H7 (cell line): ENCODE measurements around the gene MAJIN. TPM values are rescaled to one million over a fixed set of nuclear protein-coding genes. Genes with fewer than 3 reads are reported as not detected.

Source experiments
- DNase-seq: peaks from one replicate; pipeline ENCODE4 v3.0.0; 2012
- H3K27me3 ChIP-seq: 2 replicates; pipeline ENCODE4 v1.6.0; 2011; ENCODE audit warnings: mild to moderate bottlenecking, low read length; ENCODE audit not compliant: control insufficient read depth, insufficient read depth
- H3K36me3 ChIP-seq: replicated peaks from 2 replicates; pipeline ENCODE4 v1.5.1; 2011; ENCODE audit warnings: low read length; ENCODE audit not compliant: control insufficient read depth, insufficient read depth
- H3K4me3 ChIP-seq: 2 replicates; pipeline ENCODE4 v1.5.1; 2011; ENCODE audit warnings: low read depth, mild to moderate bottlenecking, control low read depth, low read length, moderate library complexity; ENCODE audit not compliant: insufficient read depth
- total RNA-seq: library from RNA; depleted of rRNA; stranded (reverse); fragments of >200 nt; shearing (Covaris generic); gene quantifications from 2 replicates; pipeline ENCODE4 v1.2.3, GENCODE V29; 2014

Gene MAJIN
- total RNA-seq, 1 experiment from 2014 or later = 0.97 TPM

DNA sequence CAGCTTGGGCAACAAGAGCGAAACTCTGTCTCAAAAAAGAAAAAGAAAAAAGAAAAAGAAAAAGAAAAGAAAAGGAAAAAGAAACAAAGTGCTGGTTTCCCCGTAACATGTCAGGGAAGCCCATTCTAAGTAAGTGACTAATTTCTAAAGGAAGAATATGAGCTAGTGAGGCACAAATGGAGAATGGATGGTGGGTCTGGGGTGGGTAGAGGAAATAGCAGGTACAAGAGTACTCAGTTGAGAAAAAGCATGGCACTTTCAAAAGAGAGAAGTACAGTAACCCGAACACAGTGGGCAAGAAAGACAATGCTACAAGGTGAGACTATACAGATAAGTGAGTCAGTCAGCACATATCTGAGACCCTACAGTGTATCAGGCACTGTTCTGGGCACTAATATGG is 4.5 kb downstream of the MAJIN start:
- Histone ChIP-seq H3K36me3 (no peaks in the 10 kb centered on the region), H3K4me3 (no peak overlapping the region), H3K27me3 (peaks cover 8% of the 10 kb centered on the region; the same call in 1 of the 2 replicates)
- no peak for DNase-seq

DNA sequence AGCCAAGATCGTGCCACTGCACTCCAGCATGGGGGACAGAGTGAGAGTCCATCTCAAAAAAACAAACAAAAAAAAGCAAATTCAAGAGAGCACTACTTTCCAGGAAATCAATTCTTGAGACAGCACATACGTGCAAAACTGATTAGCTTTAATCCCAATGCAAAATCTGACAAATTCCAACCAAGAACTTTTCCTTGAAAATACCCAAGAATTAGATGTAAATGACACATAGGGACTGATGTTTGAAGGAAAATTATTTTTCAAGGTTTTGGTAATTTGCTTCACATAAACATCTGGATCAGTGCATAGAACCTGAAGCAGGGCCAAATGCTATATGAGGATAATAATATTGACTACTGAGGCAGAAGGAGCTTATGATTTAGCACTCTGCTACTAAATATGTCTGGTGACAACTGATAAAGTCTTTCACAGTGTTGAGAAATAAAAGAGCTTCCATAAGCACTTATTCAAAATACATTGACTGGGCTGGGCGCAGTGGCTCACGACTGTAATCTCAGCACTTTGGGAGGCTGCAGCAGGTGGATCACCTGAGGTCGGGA is 8.8 kb downstream of the MAJIN start:
- no peaks in the 10 kb centered on the region for H3K36me3 ChIP-seq
- no peak for DNase-seq
- H3K4me3 ChIP-seq = no peak overlapping the region
- H3K27me3 ChIP-seq = no peaks in the 10 kb centered on the region

DNA sequence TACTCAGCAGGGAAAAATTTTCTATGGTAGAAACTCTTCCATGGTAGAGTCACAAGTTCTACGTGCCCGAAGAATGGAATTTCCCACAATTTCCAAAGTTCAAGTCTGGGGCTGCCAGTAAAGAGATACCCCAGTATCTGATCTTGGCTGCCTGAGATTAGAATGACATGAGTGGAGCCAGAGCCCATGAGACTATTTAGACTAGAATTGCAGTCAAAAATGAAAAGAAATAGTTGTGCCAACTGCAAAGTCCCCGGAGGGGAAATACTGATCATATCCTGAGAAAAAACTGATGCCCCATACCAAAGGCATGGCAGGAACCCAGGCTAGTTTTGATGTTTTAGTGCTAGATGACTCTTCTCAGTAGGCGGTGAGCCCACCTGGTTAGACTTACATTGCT is 11.2 kb downstream of the MAJIN start:
- Histone ChIP-seq H3K36me3 (no peaks in the 10 kb centered on the region), H3K4me3 (no peak overlapping the region), H3K27me3 (no peaks in the 10 kb centered on the region)
- DNase-seq = no peak

DNA sequence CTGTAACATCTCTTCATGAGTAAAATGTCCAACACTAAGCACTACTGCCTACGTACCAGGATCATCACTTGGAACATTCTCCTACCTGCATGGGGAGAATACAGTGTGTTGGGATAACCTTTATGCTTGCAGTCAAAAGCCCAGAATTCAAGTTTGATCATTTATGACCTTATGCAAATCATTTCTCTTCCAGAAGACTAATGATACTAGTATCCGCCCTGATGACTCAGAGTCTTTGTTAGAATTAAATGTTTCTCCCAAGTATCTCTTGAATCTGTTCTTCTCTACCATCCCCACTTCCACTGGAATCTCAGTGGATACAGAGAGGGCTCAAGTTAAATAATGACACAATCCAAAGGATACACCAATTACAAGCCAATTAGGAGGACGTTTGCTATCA is 12.4 kb downstream of the MAJIN start:
- H3K27me3 ChIP-seq = no peaks in the 10 kb centered on the region; the same call in 1 of the 2 replicates
- H3K4me3 ChIP-seq = no peak overlapping the region
- H3K36me3 ChIP-seq = no peaks in the 10 kb centered on the region
- DNase-seq = no peak

DNA sequence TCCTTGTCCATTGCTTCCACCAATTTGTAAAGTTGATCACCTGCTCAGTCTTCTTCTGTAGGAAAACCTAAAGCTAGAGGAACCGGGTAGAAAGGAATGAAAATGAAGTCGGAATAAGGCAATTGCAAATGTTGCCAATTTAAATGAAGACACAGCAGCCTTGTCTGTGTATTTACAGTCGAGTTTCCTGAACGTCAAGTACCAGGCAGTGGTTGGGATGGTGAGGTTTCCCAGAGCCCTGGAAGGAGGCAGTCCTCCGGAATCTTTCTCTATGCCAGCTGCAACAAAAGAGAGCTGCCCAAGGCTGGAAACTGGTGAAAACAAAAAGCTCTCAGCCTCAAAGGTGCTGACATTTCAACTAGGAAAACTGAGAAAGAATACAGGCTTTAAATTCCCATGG is 17.7 kb downstream of the MAJIN start:
- H3K36me3 ChIP-seq = no peaks in the 10 kb centered on the region
- H3K4me3 ChIP-seq = no peak overlapping the region
- H3K27me3 ChIP-seq = no peaks in the 10 kb centered on the region; the same call in 1 of the 2 replicates
- DNase-seq = no peak

DNA sequence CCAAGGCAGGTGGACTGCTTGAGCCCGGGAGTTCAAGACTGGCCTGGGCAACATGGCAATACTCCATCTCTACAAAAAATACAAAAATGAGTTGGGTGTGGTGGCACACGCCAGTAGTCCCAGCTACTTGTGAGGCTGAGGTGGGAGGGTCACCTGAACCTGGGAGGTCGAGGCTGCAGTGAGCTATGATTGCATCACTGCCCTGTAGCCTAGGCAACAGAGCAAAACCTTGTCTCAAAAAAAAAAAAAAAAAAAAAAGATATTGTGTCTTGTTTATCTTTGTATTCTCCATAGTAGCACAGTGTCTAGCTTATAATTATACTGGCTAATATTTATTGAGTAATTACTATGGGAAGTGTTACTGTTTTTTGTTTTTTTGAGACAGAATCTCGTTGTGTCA is 20.4 kb downstream of the MAJIN start:
- no peak for DNase-seq
- Histone ChIP-seq H3K27me3 (no peaks in the 10 kb centered on the region; the same call in 1 of the 2 replicates), H3K36me3 (no peaks in the 10 kb centered on the region), H3K4me3 (no peak overlapping the region)

DNA sequence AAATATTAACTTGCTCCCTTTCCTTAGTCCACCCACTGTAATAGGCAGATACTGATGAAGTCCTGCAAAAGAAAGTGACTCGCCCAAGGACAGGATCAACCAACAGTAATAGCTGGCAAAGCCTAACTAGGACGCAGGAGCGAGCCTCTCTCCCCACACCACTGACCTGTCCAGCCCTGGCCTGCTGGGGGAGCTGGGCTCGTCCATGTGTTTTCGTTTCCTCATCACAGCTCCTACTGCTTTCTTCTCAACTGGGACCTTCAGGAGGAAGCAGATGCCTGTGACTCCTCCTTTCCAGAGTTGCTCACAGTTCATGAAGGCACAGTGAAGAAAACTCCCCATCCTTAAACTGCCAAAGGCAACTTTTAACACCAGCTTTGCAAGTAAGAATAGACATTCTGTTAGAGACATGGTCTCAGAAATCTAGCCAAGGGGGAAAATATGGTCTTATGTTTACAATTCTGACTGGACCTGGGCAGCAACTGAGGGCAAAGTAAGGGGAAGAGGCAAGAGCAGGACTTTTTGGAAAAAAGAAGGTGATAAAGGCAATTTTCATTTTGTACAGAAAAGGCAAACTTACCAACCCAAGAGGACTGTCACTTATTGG is 24.6 kb downstream of the MAJIN start:
- no peak overlapping the region for H3K4me3 ChIP-seq
- DNase-seq = no peak
- no peaks in the 10 kb centered on the region for H3K27me3 ChIP-seq
- H3K36me3 ChIP-seq = no peaks in the 10 kb centered on the region

DNA sequence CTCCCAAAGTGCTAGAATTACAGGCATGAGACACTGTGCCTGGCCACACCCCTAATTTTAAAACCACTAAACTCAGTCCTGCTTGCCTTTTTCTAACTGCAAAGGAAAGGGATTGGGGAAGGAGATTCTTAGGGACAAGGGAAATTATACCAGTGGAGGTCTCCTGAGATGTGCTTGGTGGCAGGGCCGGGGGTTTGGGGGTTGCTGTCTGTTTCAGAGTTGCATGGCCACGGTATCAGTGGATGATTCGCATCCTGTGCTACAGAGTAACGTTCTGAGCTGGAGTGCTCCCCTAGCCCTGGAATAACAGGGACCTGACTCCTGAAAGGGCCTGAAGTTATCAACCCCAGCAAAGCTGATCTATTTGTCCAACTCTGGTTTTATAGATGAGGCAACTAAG is 35.4 kb downstream of the MAJIN start:
- no peak overlapping the region for H3K4me3 ChIP-seq
- no peaks in the 10 kb centered on the region for H3K36me3 ChIP-seq

DNA sequence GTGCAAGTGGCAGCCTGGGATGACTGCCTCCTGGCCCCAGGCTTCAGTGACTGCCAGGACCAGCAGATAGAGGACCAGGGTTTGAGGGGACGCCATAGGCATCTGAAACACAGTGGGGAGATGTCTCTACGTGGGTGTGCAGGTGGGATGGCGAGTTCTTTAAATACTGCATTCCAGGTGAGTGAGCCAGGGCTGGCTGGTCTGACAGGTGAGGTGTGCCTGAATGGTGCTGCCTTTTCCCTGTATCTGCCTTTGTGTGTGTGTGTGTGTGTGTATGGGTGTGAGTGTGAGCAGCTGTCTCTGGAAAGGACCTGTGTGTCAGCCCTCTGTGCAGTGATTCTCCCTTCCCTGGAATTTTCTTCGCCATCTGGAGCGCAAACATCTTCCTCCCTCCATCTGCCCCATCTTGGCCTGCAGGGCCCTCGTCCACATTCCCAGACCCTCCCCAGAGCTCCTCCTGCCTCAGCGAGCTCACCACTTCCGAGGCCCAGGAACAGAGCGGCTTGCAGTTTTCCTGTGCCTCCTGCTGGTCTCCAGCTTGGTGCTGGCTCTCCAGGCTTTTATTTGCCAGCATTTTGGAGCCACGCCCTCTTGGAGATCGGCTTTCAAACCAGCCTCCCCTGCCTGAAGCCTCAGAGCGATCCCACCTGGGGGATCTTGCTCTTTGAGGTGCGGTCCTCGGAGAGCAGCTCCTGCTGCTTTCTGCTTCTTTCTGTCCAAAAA is 36.4 kb downstream of the MAJIN start, which contains the start of gene GPHA2:
Gene GPHA2, minus strand, starts transcription at position 535 of the 723 bp plus-strand sequence. Its CDS starts 433 bp downstream, at position 102.
- Histone ChIP-seq H3K4me3 (no peak within 1 kb of the TSS), H3K27me3 (no peaks in the 10 kb centered on the region; the same call in 1 of the 2 replicates), H3K36me3 (no peaks in the 10 kb centered on the region; the same call in 1 of the 2 replicates)
- DNase-seq = peak; percentile 87

More for the DNA sequence above, 35.4 kb downstream of the MAJIN start:
- DNase-seq = no peak
- no peaks in the 10 kb centered on the region; the same call in 1 of the 2 replicates for H3K27me3 ChIP-seq

DNA sequence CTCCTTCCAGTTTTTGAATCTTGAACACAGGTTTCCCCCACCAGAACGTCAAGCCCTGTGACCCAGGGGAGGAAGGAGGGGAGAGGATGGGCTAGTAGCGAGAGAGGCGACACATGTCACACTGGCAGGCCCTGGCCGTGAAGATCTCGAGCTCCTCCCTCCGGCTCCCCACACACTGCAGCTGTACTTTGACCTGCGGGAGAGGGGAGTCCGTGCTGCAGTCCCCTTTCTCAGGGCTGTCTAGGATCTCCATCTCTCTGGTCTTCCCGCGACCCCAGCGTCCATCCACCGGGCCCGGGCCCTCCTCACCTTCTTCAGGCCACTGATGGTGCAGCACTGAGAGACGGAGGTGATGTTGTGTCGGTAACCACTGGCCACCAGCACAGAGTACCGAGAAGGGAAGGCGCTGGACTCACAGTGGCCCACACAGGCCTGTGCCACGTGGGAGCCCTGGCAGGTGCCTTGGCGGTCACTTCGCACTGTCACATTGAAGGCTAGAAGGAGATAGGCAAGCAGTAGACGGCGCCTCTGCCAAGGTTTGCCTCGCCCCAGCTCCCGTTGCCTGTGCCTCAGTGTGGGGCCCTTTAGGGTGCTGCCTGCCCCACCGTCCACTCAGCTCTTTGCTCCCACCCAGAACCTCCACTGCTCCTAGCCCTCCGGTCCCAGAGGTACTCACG is 37.1 kb downstream of the MAJIN start:
- DNase-seq = peak; percentile 62
- Histone ChIP-seq H3K36me3 (no peaks in the 10 kb centered on the region; the same call in 1 of the 2 replicates), H3K27me3 (no peaks in the 10 kb centered on the region; the same call in 1 of the 2 replicates), H3K4me3 (no peak overlapping the region)

DNA sequence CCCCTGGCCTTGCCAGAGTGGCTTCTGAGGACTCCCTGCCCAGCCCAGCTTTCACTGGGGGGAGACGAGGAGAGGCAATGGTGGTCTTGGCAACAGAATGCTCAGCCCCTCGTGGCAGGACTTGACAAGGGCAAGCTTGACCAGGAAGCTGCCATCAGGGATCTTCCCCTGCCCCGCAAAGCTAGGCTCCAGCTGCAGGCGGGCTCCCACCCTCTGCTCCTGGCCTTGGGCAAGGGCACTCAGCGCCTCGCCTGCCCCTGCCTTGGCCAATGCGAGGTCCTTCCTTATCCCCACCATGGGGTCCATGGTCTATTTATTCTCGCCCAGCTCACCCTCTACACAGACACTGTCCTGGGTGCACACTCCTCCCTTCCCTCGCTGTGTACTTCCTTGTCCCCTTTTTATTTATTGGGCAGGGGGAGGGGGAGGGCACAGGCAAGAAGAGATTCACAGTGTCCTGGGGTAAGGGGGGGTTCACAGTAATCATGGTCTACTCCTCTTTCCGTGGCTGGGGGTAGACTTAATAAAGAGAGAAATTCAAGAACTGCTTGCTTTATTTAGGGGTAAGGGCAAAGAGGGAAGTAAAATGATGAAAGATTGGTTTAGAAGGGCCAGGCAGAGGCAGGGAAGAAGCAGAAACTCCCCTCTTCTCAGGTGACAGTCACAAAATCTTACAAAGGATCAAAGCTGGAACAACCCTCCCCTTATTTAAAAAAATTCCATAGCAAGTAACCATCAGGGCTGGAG is 37.8 kb downstream of the MAJIN start:
- no peak overlapping the region for H3K4me3 ChIP-seq
- no peaks in the 10 kb centered on the region; the same call in 1 of the 2 replicates for H3K36me3 ChIP-seq
- no peaks in the 10 kb centered on the region; the same call in 1 of the 2 replicates for H3K27me3 ChIP-seq
- DNase-seq = no peak

DNA sequence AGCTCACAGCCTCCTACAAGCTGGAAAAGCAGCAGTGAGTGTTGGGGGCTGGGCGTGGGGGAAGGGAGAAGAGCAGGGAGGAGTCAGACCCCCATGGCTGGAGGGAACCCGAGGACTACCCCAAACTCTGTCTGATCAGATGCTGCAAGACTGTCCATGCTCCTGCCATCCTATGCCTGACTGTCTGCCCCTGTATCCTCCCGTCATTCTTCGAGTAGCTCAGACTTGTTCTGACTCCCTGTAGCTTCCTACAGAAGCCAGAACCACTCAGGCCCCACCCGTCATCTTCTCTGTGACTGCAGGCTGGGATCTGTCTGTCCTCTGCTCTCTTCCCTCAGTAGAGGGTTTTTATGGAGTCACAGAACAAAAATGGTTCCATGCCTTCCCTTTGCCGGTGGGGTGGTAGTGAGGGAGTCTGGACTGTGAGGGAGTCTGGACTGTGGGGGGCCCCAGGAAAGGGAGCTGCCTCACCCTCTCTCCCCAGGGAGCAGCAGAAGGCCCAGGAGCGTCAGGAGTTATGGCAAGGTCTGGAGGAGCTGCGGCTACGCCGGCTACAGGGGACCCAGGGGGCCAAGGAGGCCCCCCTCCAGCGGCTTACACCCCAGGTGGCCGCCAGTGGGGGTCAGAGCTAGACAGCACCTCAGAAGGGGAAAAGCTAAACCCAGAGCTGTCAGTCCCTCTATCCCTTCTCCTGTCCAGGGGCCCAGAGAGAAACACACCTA is 38.5 kb downstream of the MAJIN start:
- Histone ChIP-seq H3K36me3 (no peaks in the 10 kb centered on the region; the same call in 1 of the 2 replicates), H3K27me3 (no peaks in the 10 kb centered on the region; the same call in 1 of the 2 replicates), H3K4me3 (no peak overlapping the region)
- DNase-seq = no peak

DNA sequence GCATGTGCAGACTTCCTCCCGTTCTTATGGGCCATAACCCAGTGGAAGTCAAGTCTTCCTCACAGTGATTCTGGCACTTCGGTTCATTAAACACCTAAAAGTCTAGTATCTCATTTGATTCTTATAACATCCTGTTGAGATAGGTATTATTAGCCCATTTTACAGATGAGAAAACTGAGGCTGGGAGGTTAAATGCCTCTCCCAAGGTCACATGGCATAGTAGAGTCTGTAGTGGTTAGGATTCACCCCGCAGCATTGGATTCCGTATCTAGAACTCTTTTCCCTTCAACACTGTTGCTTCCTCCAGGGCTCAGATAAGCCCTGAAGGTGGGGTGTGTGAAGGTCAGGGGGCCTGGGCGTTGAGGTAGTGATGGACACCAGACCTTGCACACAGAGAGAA is 39.6 kb downstream of the MAJIN start:
- no peak overlapping the region for H3K4me3 ChIP-seq
- DNase-seq = no peak

More for the DNA sequence above, 39.6 kb downstream of the MAJIN start:
- Histone ChIP-seq H3K27me3 (no peaks in the 10 kb centered on the region), H3K36me3 (no peaks in the 10 kb centered on the region; the same call in 1 of the 2 replicates)
